GM23338 (cell line): Measurements from ENCODE around the gene CFAP74. TPM values are rescaled to one million over a fixed set of nuclear protein-coding genes. Genes with fewer than 3 reads are reported as not detected.

Source experiments
- ETS1 ChIP-seq: IDR thresholded peaks from 2 replicates; pipeline ENCODE4 v1.6.1; 2016; ENCODE audit warnings: antibody characterized with exemption
- EZH2 ChIP-seq: fragments of 200-600 bp; sonication (generic); IDR thresholded peaks from one replicate; pipeline ENCODE4 v1.8.0; 2017; ENCODE audit warnings: antibody characterized with exemption, mild to moderate bottlenecking, low read depth; ENCODE audit not compliant: unreplicated experiment
- JUNB ChIP-seq: IDR thresholded peaks from one replicate; pipeline ENCODE4 v1.6.1; 2016; ENCODE audit warnings: antibody characterized with exemption; ENCODE audit not compliant: unreplicated experiment
- POLR2AphosphoS5 ChIP-seq: IDR thresholded peaks from 2 replicates; pipeline ENCODE4 v1.6.1; 2016; ENCODE audit warnings: antibody characterized with exemption, low read depth
- ZNF331 ChIP-seq: fragments of 250-450 bp; sonication (Bioruptor Pico); IDR thresholded peaks from 2 replicates; pipeline ENCODE4 v1.5.0; 2020; ENCODE audit warnings: low read depth, mild to moderate bottlenecking, moderate library complexity
- ZNF462 ChIP-seq: fragments of 250-450 bp; sonication (Bioruptor Pico); IDR thresholded peaks from 2 replicates; pipeline ENCODE4 v1.5.0; 2020; ENCODE audit warnings: mild to moderate bottlenecking, moderate library complexity
- polyA plus RNA-seq: library from polyadenylated mRNA; unstranded; fragments of >200 nt; fragmentation: Nextera tagmentation; extraction: Ambion mirVana; gene quantifications from 2 replicates; pipeline ENCODE4 v1.2.1, GENCODE V29; 2016
- total RNA-seq: library from RNA; depleted of rRNA; stranded (reverse); fragments of >200 nt; shearing (Covaris generic); gene quantifications from 2 replicates; pipeline ENCODE4 v1.2.3, GENCODE V29; 2014
- TF ChIP-seq, protein P1 (sequence below): IDR thresholded peaks from one replicate; pipeline ENCODE4 v1.6.1; 2018; ENCODE audit warnings: antibody characterized with exemption; ENCODE audit not compliant: unreplicated experiment

The CFAP74 gene
- total and polyA plus RNA-seq, 2 experiments from 2014 or later: 0.21 TPM; not detected in 1

DNA sequence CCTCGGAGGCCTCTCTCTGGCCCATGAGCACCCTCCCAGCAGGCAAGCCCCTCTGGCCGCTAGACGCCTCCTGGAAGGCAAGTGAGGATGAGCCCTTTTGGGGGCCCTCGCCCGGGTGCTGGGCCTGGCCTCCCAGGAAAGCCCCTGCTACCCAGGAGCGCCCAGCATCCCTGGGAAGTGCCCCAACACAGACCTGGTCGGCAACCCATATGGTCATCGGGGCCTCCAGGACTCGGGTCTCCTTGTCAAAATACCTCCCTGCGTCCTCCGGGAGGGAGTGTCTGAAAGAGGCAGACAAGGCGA, 63.5 kb downstream of the CFAP74 start (continued):
- no peak for TF ChIP-seq ZNF462
- no peak for TF ChIP-seq ETS1
- no peak for TF ChIP-seq EZH2
- TF ChIP-seq ZNF331 (CRISPR knock-in tag): no peak
- TF ChIP-seq, protein P1, sequence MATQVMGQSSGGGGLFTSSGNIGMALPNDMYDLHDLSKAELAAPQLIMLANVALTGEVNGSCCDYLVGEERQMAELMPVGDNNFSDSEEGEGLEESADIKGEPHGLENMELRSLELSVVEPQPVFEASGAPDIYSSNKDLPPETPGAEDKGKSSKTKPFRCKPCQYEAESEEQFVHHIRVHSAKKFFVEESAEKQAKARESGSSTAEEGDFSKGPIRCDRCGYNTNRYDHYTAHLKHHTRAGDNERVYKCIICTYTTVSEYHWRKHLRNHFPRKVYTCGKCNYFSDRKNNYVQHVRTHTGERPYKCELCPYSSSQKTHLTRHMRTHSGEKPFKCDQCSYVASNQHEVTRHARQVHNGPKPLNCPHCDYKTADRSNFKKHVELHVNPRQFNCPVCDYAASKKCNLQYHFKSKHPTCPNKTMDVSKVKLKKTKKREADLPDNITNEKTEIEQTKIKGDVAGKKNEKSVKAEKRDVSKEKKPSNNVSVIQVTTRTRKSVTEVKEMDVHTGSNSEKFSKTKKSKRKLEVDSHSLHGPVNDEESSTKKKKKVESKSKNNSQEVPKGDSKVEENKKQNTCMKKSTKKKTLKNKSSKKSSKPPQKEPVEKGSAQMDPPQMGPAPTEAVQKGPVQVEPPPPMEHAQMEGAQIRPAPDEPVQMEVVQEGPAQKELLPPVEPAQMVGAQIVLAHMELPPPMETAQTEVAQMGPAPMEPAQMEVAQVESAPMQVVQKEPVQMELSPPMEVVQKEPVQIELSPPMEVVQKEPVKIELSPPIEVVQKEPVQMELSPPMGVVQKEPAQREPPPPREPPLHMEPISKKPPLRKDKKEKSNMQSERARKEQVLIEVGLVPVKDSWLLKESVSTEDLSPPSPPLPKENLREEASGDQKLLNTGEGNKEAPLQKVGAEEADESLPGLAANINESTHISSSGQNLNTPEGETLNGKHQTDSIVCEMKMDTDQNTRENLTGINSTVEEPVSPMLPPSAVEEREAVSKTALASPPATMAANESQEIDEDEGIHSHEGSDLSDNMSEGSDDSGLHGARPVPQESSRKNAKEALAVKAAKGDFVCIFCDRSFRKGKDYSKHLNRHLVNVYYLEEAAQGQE: no peak
- no peak for TF ChIP-seq POLR2AphosphoS5
- TF ChIP-seq JUNB: no peak
